Measurements from ENCODE around the gene IL12A.

The IL12A gene

DNA sequence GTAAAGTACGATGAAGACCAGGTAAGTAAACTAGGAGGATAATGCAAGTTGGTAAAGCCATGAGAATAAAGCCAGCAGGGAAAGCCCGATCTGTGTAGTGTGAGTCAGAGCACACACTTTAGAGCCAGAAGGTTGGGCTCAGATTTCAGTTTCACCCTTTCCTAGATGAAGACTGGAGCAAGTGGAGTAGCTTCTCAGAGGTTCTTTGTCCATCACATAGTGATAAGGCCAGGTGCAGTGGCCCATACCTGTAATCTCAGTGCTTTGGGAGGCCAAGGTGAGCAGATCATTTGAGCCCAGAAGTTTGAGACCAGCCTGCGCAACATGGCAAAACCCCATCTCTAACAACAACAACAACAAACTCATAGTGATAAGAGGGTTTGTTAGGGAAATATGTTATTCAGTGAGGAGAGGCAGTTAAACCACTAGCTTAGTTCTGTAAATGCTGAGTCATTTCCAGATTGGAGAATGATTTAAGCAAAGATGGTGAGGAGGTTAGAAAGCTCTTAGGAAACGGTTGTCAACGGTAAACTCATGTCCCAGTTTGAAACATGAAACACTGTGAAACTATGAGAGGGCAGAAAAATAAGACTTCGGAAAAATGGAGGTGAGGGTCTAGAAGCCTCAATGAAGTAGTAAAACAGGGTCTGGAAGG, 39.0 kb downstream of the IL12A start:
- no peak for DNase-seq

DNA sequence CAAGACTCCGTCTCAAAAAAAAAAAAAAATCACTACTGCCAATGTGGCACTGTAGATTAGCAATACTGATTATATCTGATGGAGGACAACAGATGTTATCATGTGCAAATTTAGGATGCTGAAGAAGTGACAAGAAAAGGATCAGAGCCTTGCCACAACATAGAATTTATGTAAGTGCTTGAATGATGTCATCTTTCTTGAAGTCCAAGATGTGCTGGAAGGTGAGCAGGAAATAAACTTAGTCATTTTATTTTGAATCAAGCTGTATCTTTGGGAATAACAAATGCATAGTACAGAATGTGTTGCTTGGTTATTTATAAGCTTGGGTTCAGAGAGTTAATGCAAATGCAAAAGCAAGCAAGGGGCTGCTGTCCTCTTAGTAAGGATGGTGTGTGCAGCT, 47.1 kb downstream of the IL12A start:
- DNase-seq: no peak

DNA sequence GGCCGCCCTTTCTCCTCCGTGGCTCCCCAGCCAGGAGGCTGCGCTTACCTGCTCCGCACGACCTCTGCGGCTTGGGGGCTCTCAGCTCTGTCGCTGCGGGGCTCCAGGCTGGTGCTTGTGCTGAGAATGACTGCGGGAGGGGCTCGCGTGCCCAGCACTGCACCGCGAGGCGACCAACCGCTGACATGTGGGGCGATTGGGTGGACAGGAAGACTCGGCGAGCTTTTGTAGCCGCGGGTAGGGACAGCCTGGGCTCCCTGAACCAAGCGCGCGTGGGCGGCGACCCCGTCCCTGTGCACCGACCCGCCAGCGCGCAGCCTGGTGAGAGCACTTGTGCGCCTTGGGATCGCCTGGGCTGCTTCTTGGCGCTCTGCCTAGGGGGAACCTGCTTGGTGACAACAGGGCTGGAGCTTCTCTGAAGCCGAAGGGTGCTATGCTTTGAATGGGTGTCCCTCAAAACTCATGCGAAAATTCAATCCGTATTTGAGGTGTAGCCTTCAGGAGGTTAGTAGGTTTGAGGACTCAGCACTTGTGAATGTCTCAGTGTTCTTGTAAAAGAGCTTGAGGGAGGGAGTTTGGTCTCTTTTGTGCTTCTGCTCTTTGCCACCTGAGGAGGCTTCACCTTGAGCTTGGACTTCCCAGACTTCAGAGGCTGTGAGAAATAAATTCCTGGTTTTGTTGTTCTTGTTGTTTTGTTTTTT, 50.4 kb downstream of the IL12A start:
- DNase-seq: peak; percentile 32

DNA sequence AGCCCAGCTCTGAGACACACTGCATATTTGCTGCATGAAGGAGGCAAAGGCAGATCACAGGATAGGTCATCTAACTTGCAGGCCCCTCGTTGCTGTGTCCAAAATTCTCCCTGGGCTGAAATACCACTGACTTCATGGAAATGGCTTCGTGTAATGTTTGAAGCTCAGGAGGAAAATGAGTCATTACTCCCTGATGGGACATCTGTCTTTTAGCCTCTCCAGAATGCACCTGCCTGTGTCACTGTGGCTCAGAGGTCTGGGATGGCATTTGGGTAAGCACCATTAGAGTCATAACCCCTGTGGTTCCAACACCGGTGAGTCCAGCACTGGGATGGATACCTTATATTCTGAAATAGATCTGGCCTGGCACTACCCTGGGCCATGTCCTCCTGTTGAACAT, 51.5 kb downstream of the IL12A start:
- no peak for DNase-seq

DNA sequence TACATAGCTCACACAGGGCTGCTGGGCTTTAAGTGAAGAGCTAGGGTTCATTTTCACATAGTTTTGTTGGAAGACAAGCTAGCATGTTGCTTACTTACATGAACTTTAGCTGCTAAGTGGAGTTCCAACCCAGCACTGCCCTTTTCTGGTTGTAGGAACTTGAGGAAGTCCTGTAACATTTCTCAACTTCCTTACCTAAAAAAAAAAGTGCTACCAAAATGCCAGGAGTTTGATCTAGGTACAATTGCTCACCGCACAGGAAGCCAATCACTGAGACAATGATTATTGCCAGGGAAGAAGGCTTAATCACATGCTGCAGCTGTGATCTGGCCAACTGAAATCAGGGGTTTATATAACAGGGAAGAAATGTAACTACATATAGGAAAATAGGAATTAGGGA, 52.8 kb downstream of the IL12A start:
- no peak for DNase-seq

DNA sequence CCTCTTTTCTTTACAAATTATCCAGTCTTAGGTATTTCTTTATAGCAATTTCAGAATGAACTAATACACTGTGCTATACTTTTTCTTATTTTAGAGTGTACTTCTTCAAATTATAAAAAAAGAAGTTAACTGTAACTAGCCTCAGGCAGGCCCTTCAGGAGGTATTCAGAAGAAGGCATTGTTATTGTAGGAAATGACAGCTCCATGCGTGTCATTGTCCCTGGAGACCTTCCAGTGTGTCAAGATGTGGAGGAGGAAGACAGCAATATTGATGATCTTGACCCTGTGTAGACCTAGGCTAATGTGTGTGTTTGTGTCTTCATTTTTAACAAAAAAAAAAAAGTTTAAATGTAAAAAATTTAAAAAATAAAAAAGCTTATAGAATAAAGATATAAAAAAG, 55.5 kb downstream of the IL12A start:
- DNase-seq: no peak

Data from left hindlimb (tissue), 1 donor.